ENCODE data around the gene APBA2. TPM values are rescaled to one million over a fixed set of nuclear protein-coding genes. Genes with fewer than 3 reads are reported as not detected.
A peak's percentile ranks its signal among the peaks of the same experiment; 100 is the strongest.

APBA2 gene
- total and polyA plus RNA-seq, 7 donors = 0.46 to 10.7 (median 1.5) TPM

GRCh38 chr15:28930476-28931291 lies 44.9 kb downstream of the APBA2 start:
- peak; percentile 54 for DNase-seq
- intact Hi-C loops (cut with DNase I) = no loop called here
- Histone ChIP-seq H3K27ac (no peak overlapping the region), H3K9me3 (no peaks in the 10 kb centered on the region), H3K27me3 (no peaks in the 10 kb centered on the region), H3K4me3 (no peak overlapping the region), H3K4me1 (no peaks in the 10 kb centered on the region), H3K36me3 (no peaks in the 10 kb centered on the region)
- 77 to 89% methylated on average over 16 of the region's 16 CpGs for WGBS, 2 donors
- TF ChIP-seq POLR2AphosphoS5 (IDR thresholded peaks at IDR 0.05) (no peak), POLR2A (IDR thresholded peaks at IDR 0.05) (no peak), CTCF (IDR thresholded peaks at IDR 0.05) (no peak), EP300 (IDR thresholded peaks at IDR 0.05) (no peak)

GRCh38 chr15:28931828-28932227 lies 46.1 kb downstream of the APBA2 start:
- H3K36me3 ChIP-seq = no peaks in the 10 kb centered on the region
- H3K4me3 ChIP-seq = no peak overlapping the region
- TF ChIP-seq CTCF (IDR thresholded peaks at IDR 0.05) (no peak), EP300 (IDR thresholded peaks at IDR 0.05) (no peak), POLR2AphosphoS5 (IDR thresholded peaks at IDR 0.05) (no peak), POLR2A (IDR thresholded peaks at IDR 0.05) (no peak)
- WGBS, 2 donors = 90 to 93% methylated on average over 4 of the region's 4 CpGs
- H3K9me3 ChIP-seq = no peaks in the 10 kb centered on the region
- no peak overlapping the region for H3K27ac ChIP-seq
- H3K27me3 ChIP-seq = no peaks in the 10 kb centered on the region
- intact Hi-C loops (cut with DNase I) = no loop called here
- DNase-seq = peak; percentile 38
- no peaks in the 10 kb centered on the region for H3K4me1 ChIP-seq

- Histone ChIP-seq H3K36me3 (no peaks in the 10 kb centered on the region), H3K9me3 (no peaks in the 10 kb centered on the region), H3K4me3 (no peak overlapping the region), H3K27ac (no peak overlapping the region), H3K4me1 (no peaks in the 10 kb centered on the region), H3K27me3 (no peaks in the 10 kb centered on the region)
- intact Hi-C loops (cut with DNase I) = no loop called here
- TF ChIP-seq POLR2AphosphoS5 (IDR thresholded peaks at IDR 0.05) (no peak), POLR2A (IDR thresholded peaks at IDR 0.05) (no peak), CTCF (IDR thresholded peaks at IDR 0.05) (no peak), EP300 (IDR thresholded peaks at IDR 0.05) (no peak)
- peak; percentile 38 for DNase-seq
- WGBS, 2 donors = 58 to 81% methylated on average over 4 of the region's 4 CpGs
Observed at GRCh38 chr15:28932361-28932760, 46.6 kb downstream of the APBA2 start.

- no peaks in the 10 kb centered on the region for H3K9me3 ChIP-seq
- DNase-seq = peak; percentile 45
- intact Hi-C loops (cut with DNase I) = no loop called here
- H3K4me1 ChIP-seq = no peaks in the 10 kb centered on the region
- 61 to 68% methylated on average over 9 of the region's 9 CpGs for WGBS, 2 donors
- H3K27me3 ChIP-seq = no peaks in the 10 kb centered on the region
- TF ChIP-seq POLR2A (IDR thresholded peaks at IDR 0.05) (no peak), CTCF (IDR thresholded peaks at IDR 0.05) (no peak), EP300 (IDR thresholded peaks at IDR 0.05) (no peak), POLR2AphosphoS5 (IDR thresholded peaks at IDR 0.05) (no peak)
- no peak overlapping the region for H3K4me3 ChIP-seq
- H3K27ac ChIP-seq = no peak overlapping the region
- no peaks in the 10 kb centered on the region for H3K36me3 ChIP-seq
Observed at GRCh38 chr15:28933710-28934445, 48.1 kb downstream of the APBA2 start.

Data from sigmoid colon (tissue), 7 donors.